ENCODE data around the gene TSHZ2.

DNA sequence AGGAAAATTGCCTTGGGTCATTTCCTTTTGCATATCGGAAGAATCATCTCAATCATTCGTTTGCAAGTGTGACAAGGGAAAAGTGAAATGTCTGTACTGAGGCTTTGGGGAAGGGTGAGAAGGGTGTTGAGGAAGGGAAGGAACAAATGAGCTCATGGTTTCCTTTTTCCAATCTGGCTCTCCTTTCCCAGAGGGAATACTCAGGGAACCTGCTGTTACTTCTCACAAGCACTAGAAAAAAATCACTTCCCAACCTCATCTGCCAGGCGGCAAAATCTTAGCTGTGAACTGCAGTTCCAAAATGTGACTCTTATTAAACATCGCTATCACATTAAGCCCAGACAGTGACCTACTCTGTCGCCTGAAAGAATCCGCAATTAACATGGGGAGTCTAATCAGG is 363.4 kb downstream of the TSHZ2 start:
- TF ChIP-seq POLR2A (IDR thresholded peaks at IDR 0.05) = no peak
- TF ChIP-seq, protein P1, sequence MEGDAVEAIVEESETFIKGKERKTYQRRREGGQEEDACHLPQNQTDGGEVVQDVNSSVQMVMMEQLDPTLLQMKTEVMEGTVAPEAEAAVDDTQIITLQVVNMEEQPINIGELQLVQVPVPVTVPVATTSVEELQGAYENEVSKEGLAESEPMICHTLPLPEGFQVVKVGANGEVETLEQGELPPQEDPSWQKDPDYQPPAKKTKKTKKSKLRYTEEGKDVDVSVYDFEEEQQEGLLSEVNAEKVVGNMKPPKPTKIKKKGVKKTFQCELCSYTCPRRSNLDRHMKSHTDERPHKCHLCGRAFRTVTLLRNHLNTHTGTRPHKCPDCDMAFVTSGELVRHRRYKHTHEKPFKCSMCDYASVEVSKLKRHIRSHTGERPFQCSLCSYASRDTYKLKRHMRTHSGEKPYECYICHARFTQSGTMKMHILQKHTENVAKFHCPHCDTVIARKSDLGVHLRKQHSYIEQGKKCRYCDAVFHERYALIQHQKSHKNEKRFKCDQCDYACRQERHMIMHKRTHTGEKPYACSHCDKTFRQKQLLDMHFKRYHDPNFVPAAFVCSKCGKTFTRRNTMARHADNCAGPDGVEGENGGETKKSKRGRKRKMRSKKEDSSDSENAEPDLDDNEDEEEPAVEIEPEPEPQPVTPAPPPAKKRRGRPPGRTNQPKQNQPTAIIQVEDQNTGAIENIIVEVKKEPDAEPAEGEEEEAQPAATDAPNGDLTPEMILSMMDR (IDR thresholded peaks at IDR 0.05) = no peak
